ENCODE measurements around the gene ZNF263. TPM values are rescaled to one million over a fixed set of nuclear protein-coding genes. Genes with fewer than 3 reads are reported as not detected.

ZNF263 gene
- polyA plus RNA-seq, 1 donor, result 28.4 TPM

DNA sequence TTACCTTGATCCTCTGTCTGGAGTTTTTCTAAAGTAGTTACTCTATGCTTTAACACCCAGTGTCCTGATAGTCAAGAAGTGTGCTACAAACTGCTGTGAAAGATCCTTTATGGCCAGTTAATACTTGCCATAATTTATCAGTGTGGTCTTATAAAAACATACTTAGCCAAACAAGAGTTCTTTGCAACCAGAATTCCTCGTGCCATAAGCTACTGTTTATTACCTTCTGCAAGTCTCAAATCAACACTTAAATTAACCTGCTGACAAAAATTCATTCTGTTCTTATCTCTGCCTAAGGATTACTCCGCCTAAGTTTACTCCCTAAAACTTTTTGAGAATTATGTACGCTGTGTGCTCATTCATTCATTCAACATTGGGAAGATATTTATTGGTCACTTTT, 44.8 kb downstream of the ZNF263 start:
- DNase-seq, result no peak

DNA sequence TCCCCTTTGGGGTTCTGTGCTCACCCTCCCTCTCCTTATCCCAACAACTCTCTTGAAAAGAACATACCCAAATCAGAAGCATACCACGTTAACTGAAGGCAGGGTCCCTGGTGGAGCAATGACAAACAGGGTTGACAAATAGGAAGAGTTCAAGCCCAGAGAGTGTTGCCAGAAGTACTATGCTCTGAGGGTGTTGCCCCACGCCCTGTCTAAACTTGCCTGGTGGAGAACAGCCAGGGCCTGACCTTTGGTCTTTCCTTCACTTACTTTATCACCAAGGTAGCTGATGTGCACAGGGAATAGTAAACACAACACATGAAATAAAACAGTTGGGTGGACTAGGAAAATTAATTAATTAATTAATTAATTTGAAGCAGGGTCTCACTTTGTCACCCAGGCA, 45.4 kb downstream of the ZNF263 start:
- DNase-seq, result no peak

Other genes starting within 250 kb of the ZNF263 start
- gene BICDL2, start 246.5 kb upstream of the ZNF263 start, polyA plus RNA-seq (ENCODE audit: insufficient read length), result not detected
- gene MMP25, start 236.9 kb upstream of the ZNF263 start, polyA plus RNA-seq (ENCODE audit: insufficient read length), result 2.1 TPM
- gene IL32, start 217.9 kb upstream of the ZNF263 start, polyA plus RNA-seq (ENCODE audit: insufficient read length), result 161 TPM
- 0.34 TPM for gene ZSCAN10, start 184.2 kb upstream of the ZNF263 start, polyA plus RNA-seq (ENCODE audit: insufficient read length)
- gene ZNF205, start 170.9 kb upstream of the ZNF263 start, polyA plus RNA-seq (ENCODE audit: insufficient read length), result 15.1 TPM
- gene ZNF213, start 148.5 kb upstream of the ZNF263 start, polyA plus RNA-seq (ENCODE audit: insufficient read length), result 15.5 TPM
- not detected for gene OR1F1, start 95.3 kb upstream of the ZNF263 start, polyA plus RNA-seq (ENCODE audit: insufficient read length)
- 5.9 TPM for gene ZNF200, start 48.3 kb upstream of the ZNF263 start, polyA plus RNA-seq (ENCODE audit: insufficient read length)
- gene MEFV, start 26.9 kb upstream of the ZNF263 start, polyA plus RNA-seq (ENCODE audit: insufficient read length), result 0.40 TPM
- 7.7 TPM for gene TIGD7, start 21.9 kb downstream of the ZNF263 start, polyA plus RNA-seq (ENCODE audit: insufficient read length)
- 30.2 TPM for gene ZNF75A, start 22.0 kb downstream of the ZNF263 start, polyA plus RNA-seq (ENCODE audit: insufficient read length)
- gene OR2C1, start 72.4 kb downstream of the ZNF263 start, polyA plus RNA-seq (ENCODE audit: insufficient read length), result not detected
- gene ZSCAN32, start 117.5 kb downstream of the ZNF263 start, polyA plus RNA-seq (ENCODE audit: insufficient read length), result 9.6 TPM
- gene ZNF174, start 117.7 kb downstream of the ZNF263 start, polyA plus RNA-seq (ENCODE audit: insufficient read length), result 7.8 TPM
- 1.8 TPM for gene ZNF597, start 160.0 kb downstream of the ZNF263 start, polyA plus RNA-seq (ENCODE audit: insufficient read length)
- gene NAA60, start 160.2 kb downstream of the ZNF263 start, polyA plus RNA-seq (ENCODE audit: insufficient read length), result 33.2 TPM
- gene C16orf90, start 212.0 kb downstream of the ZNF263 start, polyA plus RNA-seq (ENCODE audit: insufficient read length), result not detected
- 17.5 TPM for gene CLUAP1, start 217.5 kb downstream of the ZNF263 start, polyA plus RNA-seq (ENCODE audit: insufficient read length)

Measured in hindlimb muscle (tissue), 1 donor.